ENCODE results near the gene ANKRD52. TPM values are rescaled to one million over a fixed set of nuclear protein-coding genes. Genes with fewer than 3 reads are reported as not detected.

Gene ANKRD52
- total and polyA plus RNA-seq, 10 of the 15 experiments (the other 5 are each of a cell fraction or from before 2014, with no cell fraction given), result 0.90 to 55.3 (median 16.1) TPM

- TF ChIP-seq BRCA1 (IDR thresholded peaks at IDR 0.05; ENCODE audit: low read depth, low read length), result no peak
- peak; percentile 73; the same call in 1 of the 2 replicates for TF ChIP-seq FOXM1 (IDR thresholded peaks at IDR 0.05; ENCODE audit: low read depth, low read length)
- TF ChIP-seq SREBF1 (IDR thresholded peaks at IDR 0.05; ENCODE audit: low read length), result no peak
- TF ChIP-seq IRF5 (IDR thresholded peaks at IDR 0.05; ENCODE audit: borderline replicate concordance), result no peak
- peak; percentile 85 for TF ChIP-seq GABPA (IDR thresholded peaks at IDR 0.05; ENCODE audit: low read depth)
- no peak for TF ChIP-seq TARDBP (IDR thresholded peaks at IDR 0.05; ENCODE audit: borderline replicate concordance)
- peak; percentile 97 for TF ChIP-seq RB1 (IDR thresholded peaks at IDR 0.05; ENCODE audit: borderline replicate concordance)
- peak; percentile 84 for TF ChIP-seq E4F1 (IDR thresholded peaks at IDR 0.05; ENCODE audit: borderline replicate concordance, partially characterized antibody)
- TF ChIP-seq MYC (IDR thresholded peaks at IDR 0.05; ENCODE audit: insufficient read depth, insufficient read length, insufficient replicate concordance, low read length, severe bottlenecking), result no peak
- no peak for TF ChIP-seq ZBTB4 (CRISPR knock-in tag; IDR thresholded peaks at IDR 0.05)
- 0 out of 3 replicates have a peak, but pooled peaks have one; percentile 30 for TF ChIP-seq POU2F2 (IDR thresholded peaks at IDR 0.05; ENCODE audit: borderline replicate concordance, low read depth, low read length)
- TF ChIP-seq ZNF592 (IDR thresholded peaks at IDR 0.05), result peak; percentile 69
- no peak for TF ChIP-seq IRF4 (IDR thresholded peaks at IDR 0.05; ENCODE audit: low read depth, low read length)
- TF ChIP-seq YBX1 (IDR thresholded peaks at IDR 0.05), result no peak
- no peak for TF ChIP-seq SPI1 (IDR thresholded peaks at IDR 0.05; ENCODE audit: borderline replicate concordance, insufficient read depth, low read depth, low read length)
- peak; percentile 89 to 92 for TF ChIP-seq IKZF2 (IDR thresholded peaks at IDR 0.05)
- no peak for TF ChIP-seq NFIC (IDR thresholded peaks at IDR 0.05; ENCODE audit: low read depth, low read length)
- TF ChIP-seq USF2 (IDR thresholded peaks at IDR 0.05; ENCODE audit: borderline replicate concordance, low read depth, low read length), result no peak
These were observed 34.0 kb downstream of the ANKRD52 start, which contains the start of gene NABP2 (continued) for GRCh38 chr12:56224102-56224701.

All from GM12878 (cell line).